Measurements from ENCODE around the gene TYK2.

The TYK2 gene

GRCh38 chr19:10332965-10333757 lies 47.2 kb downstream of the TYK2 start, which contains the start of gene RAVER1:
Gene RAVER1 (minus strand): TSS chr19:10333529. CDS start chr19:10333507, 22 bp downstream.
- peak; percentile 98 for DNase-seq

DNA sequence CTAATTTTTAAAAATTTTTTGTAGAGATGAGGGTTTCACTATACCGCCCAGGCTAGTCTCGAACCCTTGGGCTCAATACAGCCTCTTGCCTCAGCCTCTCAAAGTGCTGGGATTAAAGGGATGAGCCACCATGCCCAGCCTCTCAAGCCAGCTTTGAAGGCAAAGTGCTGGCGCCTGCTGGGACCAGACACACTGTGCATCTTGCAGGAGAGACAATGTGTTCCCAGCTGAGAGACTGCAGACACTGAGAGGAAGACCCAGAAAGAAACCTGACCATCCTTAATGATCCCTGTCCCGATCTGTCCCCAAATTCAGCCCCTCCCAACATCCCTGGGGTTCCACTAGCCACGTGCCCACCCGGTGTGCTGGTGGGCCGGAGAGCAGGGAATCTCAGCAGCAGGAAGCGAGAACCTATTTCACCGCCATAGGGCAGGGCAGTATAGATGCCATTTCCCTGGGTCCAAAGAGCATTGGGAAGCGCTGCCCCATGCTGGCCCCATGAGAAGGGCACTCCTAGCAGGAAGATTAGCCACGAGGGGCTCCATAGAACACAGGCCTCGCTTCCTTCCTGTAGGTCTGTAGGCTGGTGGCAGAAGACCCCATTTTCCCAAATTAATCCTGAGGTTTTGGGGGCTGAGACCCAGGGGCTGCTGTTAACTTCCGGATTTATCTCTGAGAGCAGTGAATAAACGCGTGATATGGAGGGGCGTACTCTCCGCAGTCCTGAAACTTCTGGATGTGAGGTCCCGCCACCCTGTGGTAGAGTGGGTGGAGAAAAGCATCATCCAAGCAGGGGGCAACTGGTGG lies 48.0 kb downstream of the TYK2 start:
- DNase-seq, result no peak

GRCh38 chr19:10329555-10329954 lies 50.8 kb downstream of the TYK2 start:
- no peak for DNase-seq

GRCh38 chr19:10328558-10329429 lies 51.6 kb downstream of the TYK2 start:
- no peak for DNase-seq

- no peak for DNase-seq
These were observed 52.6 kb downstream of the TYK2 start for GRCh38 chr19:10327793-10328192.

- no peak for DNase-seq
These were observed 54.6 kb downstream of the TYK2 start for GRCh38 chr19:10325732-10326131.

- no peak for DNase-seq
These were observed 58.2 kb downstream of the TYK2 start for GRCh38 chr19:10321874-10322835.

GRCh38 chr19:10321417-10321797 lies 59.0 kb downstream of the TYK2 start:
- no peak for DNase-seq

DNA sequence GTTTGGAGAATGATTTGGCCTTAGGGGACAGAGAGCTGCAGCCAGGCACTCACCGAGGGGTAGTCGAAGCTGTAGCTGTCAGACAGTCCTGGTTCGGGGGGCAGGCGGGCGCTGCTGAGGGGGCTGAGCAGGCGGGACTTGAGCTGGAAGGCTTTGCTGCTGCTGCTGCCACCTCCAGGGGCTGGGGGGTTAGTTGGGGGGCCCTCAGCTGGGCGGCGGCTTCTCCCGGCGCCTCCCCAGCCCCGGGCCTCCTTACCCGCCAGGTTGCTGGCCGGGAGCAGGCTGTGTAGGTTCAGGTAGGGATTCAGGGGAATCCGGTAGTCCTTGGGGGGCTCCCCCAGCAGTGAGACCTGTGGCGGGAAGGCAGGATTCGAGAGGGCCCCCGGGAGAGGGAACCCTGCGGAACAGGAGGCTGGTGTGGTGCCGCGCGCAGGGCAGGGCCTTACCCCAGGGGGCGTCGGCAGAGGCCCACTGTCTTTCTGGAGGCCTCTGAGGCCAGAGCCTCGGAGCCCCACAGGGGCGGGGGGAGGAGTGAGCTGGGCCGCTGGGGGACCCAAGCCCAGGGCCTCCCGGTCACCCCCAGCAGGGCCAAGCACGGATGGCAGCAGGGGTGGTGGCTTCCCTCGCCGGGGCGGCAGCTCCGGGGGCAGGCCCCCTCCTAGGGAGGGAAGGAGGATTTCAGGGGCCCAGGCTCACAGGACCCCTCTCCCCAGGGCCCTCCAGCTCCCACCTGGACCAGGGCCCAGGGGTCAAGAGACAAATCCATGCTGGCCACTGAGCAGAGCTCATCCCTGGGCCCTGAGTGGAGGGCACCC lies 59.6 kb downstream of the TYK2 start:
- DNase-seq, result no peak

DNA sequence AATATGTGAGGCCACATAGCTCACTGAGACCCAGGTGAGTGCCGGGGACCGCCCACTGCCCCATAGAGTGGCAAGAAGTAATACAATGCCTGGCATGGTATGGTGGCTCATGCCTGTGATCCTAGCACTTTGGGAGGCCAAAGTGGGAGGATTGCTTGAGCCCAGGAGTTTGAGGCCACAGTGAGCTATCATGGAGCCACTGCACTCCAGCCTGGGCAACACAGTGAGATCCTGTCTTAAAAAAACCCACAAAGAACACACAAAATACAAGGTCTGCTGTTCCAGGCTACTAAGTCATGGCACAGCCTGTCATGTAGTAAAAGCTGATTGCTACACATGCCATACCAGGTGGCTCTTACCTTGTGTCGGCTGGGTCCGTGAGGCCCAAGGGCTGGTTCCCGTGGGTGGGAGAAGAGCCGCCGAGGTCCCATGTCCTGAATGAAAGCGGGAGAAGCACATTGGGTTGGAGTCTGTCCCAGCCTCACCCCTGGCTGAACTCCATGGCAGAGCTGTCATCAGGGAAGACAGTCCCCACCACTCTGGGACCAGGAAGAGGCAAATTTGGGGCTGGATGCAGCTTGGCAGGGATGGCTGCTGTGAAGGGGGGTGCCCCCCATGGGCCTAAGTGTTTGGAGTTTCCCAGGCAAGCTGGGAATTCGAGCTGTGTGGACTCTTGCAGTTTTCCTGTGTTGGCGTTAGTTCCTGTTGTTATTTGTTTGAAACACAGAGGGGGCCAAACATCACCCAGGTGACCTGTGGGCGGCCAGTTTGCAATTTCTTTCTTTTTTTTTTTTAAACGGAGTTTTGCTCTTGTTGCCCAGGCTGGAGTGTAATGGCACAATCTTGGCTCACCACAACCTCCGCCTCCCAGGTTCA lies 61.3 kb downstream of the TYK2 start:
- DNase-seq, result no peak

DNA sequence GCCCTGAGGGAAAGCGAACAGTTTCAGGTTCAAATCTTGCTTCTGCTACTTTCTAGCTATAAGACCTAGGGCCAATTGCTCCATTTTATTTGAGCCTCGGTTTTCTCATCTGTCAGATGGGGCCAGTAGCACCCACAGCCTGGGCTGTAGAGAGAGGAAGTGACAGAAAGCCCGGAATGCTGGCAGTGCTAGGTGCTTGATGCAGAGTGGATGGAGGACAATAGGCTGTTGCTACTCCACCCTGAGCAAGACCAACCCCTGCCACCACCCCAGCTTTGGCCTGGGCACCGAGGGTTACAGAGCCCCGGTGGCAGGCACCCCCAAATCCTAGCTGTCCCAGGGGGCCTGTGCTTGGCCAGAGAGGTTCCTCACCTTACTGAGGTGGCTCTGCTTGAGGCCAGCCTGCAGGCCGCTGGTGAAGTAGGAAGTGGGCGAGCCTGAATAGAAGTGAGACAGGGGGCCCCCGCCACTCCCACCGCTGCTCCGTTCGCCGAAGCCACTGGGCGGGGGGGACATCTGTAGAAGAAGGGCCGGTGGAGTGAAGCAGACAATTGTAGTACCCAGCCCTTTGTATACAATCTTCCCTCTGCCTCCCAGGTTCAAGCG lies 62.4 kb downstream of the TYK2 start:
- DNase-seq, result no peak

- DNase-seq, result no peak
These were observed 63.1 kb downstream of the TYK2 start for GRCh38 chr19:10317045-10317856.

DNA sequence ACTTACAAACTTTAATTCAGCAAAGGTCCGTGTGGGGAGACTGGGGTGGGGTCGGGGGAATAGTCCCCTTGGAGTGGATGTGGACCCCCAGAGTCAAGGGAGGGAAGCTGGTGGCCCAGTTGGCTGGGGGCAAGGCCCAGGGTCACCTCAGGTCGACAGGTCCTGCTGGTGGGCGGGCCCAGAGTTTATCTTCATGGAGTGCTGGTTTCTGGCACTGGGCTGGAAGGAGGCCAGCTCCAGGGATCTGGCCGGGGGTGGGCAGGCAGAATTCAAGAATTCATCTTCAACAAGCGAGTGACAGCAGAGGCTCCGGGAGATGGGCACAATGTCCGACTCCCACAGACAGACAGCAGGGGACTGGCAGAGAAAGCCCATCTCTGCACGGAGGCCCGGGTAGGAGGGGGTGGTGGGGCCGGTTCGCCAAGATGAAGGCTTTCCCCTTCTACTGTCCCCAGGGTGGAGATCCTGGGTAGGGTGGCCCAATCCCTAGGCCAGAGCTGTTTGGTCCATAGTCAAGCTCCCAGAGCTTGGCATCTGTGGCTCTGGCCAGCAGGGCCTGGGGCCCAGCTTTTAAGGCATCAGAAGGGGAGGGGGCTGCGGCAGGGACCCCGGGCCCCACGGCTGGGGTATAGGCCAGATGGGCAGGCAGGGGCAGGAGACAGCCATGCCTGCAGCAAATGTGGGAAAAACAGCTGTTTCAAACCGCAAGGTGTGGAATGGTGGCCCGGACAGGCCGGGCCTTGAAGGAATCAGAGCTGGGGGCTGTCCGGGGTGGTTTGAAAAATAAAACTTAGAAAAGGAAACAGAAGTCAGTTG lies 63.9 kb downstream of the TYK2 start:
- no peak for DNase-seq

- peak; percentile 92 for DNase-seq
These were observed 64.8 kb downstream of the TYK2 start, which contains the start of gene FDX2 for GRCh38 chr19:10315335-10316214. Gene FDX2 (minus strand): TSS chr19:10316015. CDS start chr19:10315996, 19 bp downstream.

- no peak for DNase-seq
These were observed 70.9 kb downstream of the TYK2 start, which contains the start of gene ZGLP1 for GRCh38 chr19:10309423-10309822. Gene ZGLP1 (minus strand): TSS chr19:10309815.

GRCh38 chr19:10306327-10306726 lies 74.0 kb downstream of the TYK2 start:
- no peak for DNase-seq
